Activated CD4-positive, alpha-beta T cell treated with anti-CD3 and anti-CD28 coated beads, Interleukin-2, amount 50 U/mL, for 48 hours (primary cell): ENCODE measurements around the gene NOL3.

Experiments
- DNase-seq, 2 experiments: peaks; one replicate each; pipeline ENCODE4 v3.0.0-alpha.2; 2020

Gene NOL3

DNA sequence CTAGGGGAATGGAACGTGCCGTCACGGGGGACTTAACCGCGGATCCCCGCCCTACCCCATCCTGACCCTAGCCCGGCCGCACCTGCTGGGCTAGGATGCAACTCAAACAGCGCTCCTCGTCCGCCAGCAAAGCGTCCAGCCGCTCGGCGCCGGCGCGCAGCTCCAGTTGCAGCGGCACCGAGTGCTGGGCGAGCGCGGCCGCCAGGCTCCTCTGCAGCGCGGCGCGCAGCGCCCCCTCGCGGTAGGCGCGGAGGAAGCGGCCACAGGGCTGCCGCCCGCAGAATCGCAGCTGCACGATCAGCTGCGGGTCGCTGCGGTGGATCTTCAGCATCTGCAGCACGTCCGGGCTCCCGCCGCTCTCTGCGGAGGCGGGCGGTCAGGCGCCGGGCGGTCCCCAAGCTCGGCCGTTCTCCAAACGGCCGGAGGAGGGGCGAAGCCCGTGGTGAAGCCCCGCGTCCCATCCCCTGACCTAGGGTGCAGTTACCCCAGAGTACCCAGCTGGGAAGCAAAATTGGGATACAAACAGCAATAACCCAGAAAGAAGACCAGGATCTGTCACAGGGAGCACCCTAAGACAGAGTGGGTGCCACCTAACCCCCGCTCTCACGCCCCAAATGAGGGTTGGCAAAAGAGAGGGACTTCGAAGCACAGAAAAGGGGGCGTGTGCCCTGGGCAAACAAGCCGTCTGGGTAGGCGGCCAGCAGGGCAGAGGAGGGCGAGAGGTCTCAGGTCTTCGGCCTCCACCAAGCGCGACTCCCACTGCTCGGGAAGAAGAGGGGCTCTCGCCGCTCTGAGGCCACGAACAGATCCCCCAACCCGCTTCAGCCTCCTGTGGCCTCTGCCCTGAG is 14.8 kb upstream of the NOL3 start:
- DNase-seq = peak; percentile 79 to 82

DNA sequence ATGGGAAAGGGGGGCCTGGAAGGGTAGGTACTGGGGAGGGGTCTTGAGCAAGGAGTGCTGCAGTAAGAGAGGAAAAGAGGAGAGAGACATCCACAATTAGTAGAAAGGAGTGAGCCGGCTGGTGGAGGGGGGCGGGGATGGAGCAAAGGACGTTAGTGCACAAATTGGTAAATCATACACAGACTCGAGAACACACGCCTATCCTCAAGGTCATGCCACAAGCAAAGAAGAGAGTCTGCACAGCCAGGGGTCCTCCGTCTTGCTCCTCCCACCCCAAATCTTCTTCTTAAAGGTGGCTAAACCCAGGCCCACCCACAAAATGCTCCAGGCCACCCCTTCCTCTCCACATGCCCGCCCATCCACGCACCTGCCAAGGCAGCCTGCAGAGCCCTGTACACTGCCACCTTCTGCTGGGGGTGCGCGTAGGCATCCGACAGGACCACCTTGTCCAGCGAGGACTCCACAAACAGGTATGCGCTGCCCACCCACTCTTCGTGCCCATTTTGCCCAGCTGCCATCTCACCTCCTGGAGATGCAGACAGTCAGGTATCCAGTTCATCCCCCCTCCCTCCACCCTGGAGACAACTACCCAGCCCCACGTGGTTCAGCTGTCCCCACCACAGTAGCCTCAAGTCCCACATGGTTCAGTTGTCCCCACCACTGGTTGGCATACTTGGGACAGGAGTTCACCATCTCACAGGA is 14.0 kb upstream of the NOL3 start:
- no peak for DNase-seq

DNA sequence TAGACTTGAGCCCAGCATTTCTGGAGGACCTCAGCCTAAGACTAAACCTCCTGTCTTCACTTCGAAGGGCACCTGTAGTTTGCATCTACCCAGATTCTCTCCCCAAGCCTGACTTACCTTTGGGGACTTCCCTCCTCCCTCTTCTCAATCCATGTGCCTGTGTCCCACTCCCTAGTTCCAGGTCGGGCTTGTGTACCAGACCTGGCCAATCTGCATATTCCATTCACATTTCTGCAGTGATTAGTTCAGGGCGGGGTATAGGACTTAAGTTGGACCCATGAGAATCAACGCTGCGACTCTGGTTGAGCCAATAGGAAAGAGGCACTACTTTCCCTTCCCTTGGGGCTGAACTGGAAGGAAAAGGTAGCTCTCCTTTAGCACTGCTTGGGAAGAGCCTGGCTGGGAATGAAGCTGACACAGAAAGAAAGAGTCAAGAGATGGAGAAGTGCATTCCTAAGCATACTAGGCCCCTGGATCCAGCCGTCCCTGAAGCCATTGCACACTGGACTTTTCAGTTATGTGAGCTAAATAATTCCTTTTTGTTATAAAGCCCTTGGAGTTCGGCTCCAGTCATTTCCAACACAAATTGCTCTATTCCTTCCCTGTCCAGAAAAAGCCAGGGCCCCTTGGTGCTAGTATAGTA is 13.1 kb upstream of the NOL3 start:
- no peak for DNase-seq

DNA sequence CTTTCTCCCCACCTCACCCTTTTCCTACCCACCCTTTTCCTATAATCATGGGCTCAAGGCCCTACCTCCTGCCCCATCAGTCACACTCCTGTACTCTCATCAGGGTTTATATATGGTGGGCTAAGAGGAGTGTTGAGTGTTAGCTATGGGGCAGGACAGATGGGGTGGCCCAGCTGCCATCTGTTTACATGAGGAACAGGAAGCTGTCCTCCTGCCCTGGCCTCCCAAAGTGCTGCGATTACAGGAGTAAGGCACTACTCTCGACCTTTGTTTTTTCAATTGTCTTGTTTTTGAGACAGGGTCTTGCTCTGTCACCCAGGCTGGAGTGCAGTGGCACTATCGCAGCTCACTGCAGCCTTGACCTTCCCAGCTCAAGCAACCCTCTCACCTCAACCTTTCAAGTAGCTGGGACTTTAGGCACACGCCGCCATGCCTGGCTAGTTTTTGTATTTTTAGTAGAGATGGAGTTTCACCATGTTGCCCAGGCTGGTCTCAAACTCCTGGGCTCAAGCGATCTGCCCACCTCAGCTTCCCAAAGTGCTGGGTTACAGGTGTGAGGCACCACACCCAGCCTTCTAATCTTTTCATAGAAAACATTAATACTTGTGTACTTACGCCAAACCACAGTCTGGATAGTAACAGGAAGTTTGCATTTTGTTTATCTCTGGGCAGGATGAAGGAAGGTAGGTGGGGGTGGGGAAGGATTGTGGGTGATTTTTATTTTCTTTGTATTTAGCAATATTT is 12.3 kb upstream of the NOL3 start:
- DNase-seq = no peak

DNA sequence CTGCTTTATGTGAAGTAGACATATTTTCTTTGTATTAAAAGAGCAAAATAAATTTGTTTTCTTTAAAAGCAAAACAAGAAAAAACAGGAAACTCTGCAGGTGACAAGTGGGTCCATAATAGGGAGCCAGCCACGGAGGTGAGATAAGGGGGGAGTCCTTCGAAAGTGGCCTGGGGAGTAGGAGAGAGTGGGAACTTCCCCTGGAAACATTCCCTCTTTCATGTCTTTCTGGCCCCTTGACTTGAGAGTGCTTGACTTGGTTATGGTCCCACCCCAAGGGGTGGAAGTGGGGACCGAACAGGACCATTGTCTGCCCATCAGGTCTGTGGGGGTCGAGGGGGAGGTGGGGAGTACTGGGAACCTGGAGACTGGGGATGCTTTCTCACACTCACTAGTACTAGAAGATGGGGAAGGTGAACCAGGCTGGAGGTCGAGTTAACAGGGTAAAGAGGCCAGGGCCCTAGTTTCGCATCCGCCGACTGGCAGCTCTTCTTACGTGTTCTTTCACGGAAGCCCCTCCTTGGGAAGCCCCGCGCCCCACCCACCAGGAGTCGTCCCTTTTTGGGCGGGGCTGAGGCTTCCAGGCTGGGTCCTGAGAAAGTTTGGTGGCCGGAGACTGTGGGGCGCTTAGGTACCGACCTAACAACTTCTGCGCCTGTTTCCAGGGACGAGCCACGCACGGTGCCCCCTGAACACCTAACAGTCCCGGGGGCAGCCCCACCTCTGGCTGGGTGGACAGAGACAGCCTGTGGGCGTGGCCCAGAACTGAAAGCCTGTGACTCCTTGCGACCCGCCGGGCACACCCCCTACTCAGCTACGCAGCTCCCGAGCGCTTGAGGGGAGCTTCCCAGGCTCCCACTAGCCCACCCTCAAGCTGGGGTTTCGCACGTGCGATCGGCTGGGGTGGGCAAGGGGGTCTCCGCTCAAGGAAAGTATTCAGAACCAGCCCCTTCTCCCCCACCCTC is 11.4 kb upstream of the NOL3 start:
- DNase-seq = peak; percentile 86 to 90

DNA sequence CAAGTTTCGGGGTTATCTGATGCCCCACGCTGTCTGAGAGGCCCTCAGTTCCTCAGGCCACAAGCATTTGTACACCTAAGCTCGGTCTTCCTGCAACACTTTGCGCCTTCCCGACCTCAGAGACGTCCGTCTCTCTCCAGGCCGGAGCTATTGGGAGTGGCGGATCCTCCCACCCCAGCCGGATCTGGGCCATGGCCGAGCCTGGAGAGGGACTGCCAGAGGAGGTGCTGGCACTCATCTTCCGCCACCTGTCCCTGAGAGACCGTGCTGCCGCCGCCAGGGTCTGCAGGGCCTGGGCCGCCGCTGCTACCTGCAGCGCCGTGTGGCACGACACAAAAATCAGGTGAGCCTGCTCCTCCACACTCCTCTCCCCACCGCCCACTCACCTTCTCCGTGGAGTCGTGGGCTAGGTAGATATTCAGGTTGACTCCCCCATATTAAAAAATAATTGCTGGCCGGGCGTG is 8.7 kb upstream of the NOL3 start:
- no peak for DNase-seq

DNA sequence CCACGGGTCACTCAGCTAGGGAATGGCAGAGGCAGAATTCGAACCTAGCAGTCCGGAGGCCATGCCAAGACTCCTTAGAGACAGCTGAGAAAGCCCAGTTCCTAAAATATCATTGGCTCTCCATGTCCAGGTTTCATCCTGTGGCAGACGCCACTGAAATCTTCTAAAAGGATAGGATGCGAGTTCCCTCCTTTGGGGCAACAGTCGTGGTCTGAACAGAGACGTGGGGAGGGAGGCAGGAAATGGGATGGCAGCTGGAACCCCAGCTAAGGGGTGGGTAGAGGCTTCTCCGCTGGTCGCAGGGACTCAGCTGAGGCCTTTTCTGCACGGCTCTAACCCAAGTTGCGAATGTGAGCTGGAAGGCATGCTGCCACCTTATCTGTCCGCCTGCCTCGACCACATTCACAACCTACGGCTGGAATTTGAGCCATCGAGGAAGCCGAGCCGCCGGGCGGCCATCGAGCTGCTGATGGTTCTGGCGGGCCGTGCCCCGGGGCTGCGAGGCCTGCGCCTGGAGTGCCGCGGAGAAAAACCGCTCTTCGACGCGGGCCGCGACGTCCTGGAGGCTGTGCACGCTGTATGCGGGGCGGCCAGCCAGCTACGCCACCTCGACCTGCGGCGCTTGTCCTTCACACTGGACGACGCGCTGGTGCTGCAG is 7.7 kb upstream of the NOL3 start:
- no peak for DNase-seq

DNA sequence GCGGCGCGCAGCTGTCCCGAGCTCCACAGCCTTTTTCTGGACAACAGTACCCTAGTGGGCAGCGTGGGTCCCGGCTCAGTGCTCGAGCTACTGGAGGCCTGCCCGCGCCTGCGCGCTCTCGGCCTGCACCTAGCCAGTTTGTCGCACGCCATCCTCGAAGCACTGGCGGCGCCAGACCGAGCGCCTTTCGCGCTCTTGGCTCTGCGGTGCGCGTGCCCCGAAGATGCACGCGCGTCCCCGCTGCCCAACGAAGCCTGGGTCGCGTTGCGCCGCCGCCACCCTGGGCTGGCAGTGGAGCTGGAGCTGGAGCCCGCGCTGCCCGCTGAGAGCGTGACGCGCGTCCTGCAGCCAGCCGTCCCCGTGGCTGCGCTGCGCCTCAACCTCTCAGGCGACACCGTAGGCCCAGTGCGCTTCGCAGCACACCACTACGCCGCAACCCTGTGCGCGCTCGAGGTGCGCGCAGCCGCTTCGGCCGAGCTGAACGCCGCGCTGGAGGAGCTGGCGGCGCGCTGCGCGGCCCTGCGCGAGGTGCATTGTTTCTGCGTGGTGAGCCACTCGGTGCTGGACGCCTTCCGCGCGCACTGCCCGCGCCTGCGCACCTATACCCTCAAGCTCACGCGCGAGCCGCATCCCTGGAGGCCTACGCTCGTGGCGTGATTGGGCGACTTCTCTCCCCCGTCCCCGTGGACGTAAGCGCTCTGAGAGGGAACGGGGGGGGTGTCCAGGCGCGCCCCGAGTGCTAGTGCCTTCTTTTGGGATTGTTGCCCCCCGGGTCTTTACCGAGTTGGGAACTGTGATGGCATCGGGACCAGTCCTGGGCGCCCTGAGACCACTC is 7.0 kb upstream of the NOL3 start:
- DNase-seq = peak; percentile 53 to 62

DNA sequence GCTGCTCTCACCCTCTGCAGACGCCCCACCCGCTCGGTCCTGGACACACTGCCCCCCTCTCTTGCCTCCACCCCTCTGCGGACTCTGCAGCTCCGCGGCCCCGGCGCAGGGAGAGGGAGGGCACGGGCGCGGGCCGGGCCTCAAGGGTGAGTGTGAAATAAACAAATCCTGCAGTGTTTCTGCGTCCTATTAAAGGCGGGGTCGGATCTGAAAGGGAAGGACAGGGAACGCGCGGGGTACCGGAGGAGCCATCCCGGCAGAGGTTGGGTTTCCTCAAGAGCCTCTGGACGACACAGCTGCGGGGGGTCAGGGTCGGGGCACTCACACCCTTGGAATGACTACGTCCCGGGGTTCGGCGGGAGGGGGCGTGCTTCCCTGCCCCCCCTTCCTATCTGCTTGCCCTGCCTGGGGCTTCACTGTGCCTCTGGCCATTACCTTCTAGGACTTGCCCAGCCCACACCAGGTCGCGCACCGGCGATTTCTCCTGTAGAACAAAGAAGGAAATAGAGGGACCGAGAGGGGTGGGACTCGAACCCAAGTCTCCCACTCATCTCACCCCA is 6.3 kb upstream of the NOL3 start:
- peak in 1 of 2 experiments; percentile 21 for DNase-seq

DNA sequence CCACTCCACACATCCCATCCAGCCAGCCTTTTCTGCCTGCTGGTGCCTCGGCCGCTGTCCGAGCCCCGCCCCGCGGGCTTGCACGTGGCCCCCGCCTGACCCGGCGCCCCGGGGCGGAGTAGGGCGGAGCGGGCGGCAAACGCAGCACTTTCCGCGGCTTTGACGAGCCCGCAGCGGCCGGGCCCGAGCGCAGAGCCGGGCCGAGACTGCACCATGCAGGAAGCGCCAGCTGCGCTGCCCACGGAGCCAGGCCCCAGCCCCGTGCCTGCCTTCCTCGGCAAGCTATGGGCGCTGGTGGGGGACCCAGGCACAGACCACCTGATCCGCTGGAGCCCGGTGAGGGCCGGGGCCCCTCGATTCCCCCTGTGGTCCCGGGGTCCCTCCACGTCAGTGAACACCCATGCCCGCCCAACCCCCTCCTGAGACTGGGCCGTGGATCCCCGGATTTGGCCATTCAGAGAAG is 5.7 kb upstream of the NOL3 start, which contains the start of gene HSF4:
HSF4 (plus strand) TSS at position 147 of the 463 bp plus-strand sequence; CDS start at position 214, 67 bp downstream.
- DNase-seq = peak; percentile 30 to 34

DNA sequence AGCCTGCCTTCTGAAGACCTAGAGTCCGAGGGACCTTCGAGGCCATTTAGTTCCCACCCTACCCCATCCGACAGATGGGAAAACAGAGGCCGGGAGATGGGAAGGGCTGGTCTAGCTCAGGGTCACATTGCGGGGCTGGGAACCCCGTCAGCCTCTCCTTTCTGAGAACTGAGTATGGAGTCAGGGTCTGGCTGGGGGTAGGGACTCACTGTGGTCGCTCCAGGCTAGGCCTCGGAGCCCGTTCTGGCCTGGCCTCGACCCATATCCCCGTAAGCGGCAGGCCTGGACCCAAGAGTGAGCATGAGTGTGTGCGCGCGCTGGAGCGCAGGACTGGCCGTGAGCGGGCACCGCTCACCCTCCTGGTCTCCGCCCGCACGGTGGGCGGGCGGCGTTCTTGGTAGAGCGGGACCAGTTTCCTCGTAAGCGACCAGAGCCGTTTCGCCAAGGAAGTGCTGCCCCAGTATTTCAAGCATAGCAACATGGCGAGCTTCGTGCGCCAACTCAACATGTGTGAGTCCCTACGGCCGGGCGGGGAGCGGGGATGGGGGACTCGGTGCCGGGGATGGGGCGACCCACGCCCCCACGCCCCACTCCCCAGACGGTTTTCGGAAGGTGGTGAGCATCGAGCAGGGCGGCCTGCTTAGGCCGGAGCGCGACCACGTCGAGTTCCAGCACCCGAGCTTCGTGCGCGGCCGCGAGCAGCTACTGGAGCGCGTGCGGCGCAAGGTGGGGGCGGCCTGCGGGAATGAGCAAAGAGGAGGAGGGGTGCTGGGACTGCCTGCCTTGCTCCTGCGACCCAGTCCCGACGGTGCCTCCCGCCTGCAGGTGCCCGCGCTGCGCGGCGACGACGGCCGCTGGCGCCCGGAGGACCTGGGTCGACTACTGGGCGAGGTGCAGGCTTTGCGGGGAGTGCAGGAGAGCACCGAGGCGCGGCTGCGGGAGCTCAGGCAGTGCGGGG is 4.9 kb upstream of the NOL3 start:
- DNase-seq = peak in 1 of 2 experiments; percentile 38

DNA sequence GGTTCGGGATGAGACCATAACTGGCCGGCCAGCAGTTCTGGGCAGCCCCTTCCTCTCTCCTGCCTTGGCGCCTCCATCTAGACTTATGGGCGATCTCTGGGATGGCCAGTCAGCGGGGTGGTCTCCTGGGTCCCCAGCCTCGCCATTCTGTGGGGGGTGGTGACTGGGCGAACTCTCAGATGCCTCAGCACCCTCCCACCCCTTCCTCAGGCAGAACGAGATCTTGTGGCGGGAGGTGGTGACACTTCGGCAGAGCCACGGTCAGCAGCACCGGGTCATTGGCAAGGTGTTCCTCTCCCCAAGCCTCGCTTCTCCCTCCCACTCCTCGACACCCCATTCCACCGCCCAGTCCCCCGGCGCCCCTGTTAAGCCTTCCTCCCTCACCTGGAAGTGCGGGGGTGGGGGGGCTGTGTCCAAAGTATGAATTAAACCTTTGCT is 4.2 kb upstream of the NOL3 start:
- no peak for DNase-seq

DNA sequence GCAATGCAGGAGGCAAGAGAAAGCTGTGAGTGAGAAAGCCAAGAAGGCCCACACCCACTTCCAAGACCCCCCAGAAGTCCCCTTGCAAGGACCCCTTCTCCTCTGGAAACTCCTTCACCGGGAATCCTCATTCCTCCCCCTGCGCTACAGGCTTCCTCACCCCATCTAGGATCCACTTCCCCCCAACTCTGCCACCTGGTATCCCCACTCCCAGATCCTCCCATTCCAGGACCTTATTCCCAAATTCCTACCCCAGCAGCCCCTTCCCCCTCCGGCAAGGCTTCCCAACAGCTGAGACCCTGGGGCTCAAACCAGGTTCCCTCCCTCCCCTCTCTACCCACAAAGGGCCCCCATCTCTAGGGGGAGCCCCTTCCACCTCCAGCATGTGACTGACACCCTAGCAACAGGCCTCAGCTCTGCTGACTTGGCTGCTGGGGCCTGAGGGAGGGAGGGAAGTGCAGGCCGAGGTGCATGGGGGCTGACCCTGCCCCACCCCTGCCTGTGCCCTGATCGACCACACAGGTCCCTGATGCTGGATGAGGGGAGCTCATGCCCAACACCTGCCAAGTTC is 3.7 kb upstream of the NOL3 start:
- DNase-seq = peak in 1 of 2 experiments; percentile 18

DNA sequence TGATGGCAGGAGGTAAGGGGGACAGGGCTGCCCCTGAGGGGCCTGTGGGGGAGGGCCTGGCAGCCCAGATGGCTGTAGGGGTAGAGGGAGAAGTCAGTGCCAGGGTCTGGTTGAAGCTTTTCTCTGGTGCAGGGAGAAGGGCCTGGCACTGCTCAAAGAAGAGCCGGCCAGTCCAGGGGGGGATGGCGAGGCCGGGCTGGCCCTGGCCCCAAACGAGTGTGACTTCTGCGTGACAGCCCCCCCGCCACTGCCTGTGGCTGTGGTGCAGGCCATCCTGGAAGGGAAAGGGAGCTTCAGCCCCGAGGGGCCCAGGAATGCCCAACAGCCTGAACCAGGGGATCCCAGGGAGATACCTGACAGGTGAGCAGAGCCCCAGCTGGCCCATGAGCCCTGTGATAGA is 2.8 kb upstream of the NOL3 start:
- no peak for DNase-seq

DNA sequence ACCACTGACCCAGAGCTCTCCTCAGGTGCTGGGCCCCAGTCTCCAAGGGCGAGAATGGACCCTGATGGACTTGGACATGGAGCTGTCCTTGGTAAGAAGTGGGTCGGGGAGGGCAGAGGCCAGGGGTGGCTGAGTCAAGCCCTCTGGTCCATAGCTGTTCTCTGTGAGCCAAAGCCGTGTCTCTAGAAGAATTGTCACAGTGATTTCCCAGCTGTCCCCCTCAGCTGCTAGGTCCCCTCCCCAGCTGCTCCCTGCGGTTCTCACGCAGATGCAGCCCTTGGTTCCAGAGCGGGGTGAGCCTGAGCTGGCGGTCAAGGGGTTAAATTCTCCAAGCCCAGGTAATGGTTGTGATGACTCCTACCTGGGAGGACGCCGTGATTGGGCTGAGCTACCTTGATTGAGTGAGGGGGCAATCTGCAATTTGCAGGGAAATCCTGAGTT is 1.3 kb upstream of the NOL3 start:
- no peak for DNase-seq

DNA sequence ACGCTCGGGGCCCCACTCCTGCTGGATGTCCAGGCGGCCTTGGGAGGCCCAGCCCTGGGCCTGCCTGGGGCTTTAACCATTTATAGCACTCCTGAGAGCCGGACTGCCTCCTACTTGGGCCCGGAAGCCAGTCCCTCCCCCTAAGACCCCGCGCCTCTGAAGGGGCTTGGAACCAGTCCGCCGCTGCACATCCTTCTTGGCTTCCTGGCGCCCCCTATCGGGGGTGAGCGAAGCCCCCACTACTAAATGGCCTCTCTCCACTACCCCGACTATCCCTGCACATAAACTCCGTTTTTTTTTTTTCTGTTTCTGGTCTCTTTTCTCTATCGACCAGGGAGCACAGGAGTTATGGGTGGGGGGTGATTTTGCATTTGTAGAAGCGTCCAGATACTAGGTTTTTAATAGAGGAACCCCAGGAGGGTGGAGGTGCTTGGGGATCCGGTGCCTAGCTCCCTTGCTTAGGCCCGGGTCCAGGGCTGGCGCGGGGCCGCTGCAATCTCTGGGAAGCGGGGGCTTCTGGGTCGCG is 633 bp upstream of the NOL3 start:
- DNase-seq = peak; percentile 50 to 61

DNA sequence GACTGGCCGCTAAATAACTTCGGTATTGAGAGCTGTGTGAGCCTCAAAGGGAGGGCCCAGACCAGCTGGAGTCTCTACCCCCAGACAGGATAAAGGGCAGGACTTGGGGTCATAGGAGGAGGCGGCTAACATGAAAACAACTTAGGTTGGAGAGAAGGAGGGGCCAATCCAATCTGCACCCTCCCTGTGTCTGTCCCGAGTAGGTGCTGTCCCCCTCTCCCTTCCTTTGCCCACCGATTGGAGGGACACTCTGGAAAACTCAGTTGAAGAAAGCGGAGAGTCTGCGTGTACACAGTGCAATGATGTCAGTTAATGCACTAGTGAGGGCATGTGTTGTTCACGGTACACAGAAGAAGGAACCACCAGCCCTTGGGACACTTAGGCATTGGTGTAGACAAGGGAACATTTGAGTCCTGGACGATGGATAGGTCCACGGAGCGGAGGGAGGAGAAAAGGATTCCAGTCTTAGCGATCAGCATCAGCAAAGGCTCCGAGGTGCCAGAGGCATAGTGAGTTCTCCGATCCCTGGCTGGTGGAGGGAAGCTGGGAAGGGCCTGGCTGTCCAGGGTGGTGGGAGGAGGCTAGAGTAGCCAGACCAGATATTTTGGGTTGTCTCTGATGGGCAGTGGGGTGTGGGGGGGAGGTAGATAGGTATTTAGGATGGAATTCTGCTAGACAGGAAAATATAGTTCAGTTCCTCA is 761 bp downstream of the NOL3 start:
- DNase-seq = no peak
